SK-N-MC (cell line): ENCODE results near the gene FBH1.

Source experiments
- DNase-seq: peaks from one replicate; pipeline ENCODE4 v3.0.0-alpha.2; 2011; ENCODE audit warnings: low read depth, low spot score
- H3K27ac ChIP-seq: fragments of 200-600 bp; sonication (generic); 2 replicates; pipeline ENCODE4 v1.5.1; 2016; ENCODE audit warnings: mixed run types
- H3K36me3 ChIP-seq: fragments of 200-600 bp; sonication (generic); 2 replicates; pipeline ENCODE4 v1.6.1; 2017; ENCODE audit warnings: antibody characterized with exemption, low read length, mixed read lengths; ENCODE audit not compliant: insufficient read depth
- H3K4me3 ChIP-seq: fragments of 200-600 bp; sonication (generic); 2 replicates; pipeline ENCODE4 v1.5.1; 2016
- H3K9ac ChIP-seq: fragments of 200-600 bp; sonication (generic); 2 replicates; pipeline ENCODE4 v1.8.0; 2017; ENCODE audit warnings: mixed run types, mixed read lengths; ENCODE audit not compliant: insufficient read length
- H3K9me3 ChIP-seq: fragments of 200-600 bp; sonication (generic); 2 replicates; pipeline ENCODE4 v1.6.1; 2017; ENCODE audit warnings: low read depth, mild to moderate bottlenecking, antibody characterized with exemption, low read length, moderate library complexity, mixed read lengths
- EZH2 ChIP-seq: fragments of 200-600 bp; sonication (generic); IDR thresholded peaks from one replicate; pipeline ENCODE4 v1.6.1; 2017; ENCODE audit warnings: antibody characterized with exemption
- FOXP2 ChIP-seq: optimal IDR thresholded peaks from 2 replicates; pipeline ENCODE3; 2011; ENCODE audit warnings: mild to moderate bottlenecking, moderate library complexity; ENCODE audit not compliant: insufficient read depth; ENCODE audit errors: extremely low read length, control extremely low read depth
- POLR2AphosphoS5 ChIP-seq: IDR thresholded peaks from 2 replicates; pipeline ENCODE4 v1.6.1; 2012; ENCODE audit warnings: mild to moderate bottlenecking, low read depth, low read length, borderline replicate concordance

FBH1 gene

GRCh38 chr10:5895804-5896203 is 5.8 kb downstream of the FBH1 start:
- no peaks in the 10 kb centered on the region for H3K9me3 ChIP-seq
- no peak overlapping the region for H3K4me3 ChIP-seq
- no peak overlapping the region for H3K9ac ChIP-seq
- peaks cover 5% of the 10 kb centered on the region; the same call in 1 of the 2 replicates for H3K36me3 ChIP-seq
- DNase-seq: no peak
- TF ChIP-seq POLR2AphosphoS5 (no peak), EZH2 (no peak), FOXP2 (no peak)
- no peak overlapping the region for H3K27ac ChIP-seq

DNA sequence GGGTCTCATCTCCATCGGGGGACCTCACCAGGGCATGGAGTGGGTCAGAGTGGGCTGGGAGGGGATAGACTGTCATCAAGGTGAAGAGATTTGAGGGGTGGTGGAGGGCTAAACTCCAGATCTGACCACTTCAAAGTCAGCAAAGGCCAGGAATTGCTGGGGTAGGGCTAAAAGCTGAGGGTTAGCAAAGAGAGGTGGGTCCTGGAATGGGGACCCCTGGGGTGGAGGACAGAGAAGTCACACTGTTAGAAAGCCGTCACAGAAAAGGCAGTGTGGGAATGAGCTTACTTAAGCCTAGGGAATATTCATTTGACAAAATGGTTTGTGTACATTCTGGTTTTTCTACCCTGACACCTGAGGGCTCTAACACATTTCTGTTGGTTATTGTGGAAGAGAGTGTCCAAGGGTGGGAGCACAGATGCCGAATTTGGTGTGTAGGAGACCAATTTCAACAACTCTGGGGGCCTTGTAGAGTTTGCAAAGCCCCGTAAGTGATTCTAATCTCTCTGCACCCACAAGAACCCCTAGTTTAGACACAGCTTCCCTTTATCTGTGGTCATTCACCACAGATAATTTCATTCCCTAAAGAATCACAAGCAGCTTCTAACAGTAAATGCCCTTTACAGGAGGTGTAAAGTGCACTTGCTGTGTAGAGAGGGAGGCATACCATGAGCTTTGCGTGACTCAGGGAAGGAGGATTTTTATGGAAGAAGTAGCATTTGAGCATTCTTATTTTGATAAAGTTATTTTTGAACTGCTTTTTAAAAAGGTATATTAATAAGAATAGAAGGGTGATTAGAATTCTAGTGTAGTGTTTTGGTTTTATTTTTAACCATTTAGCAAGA is 6.4 kb downstream of the FBH1 start:
- Histone ChIP-seq H3K36me3 (peaks cover 5% of the 10 kb centered on the region; the same call in 1 of the 2 replicates), H3K4me3 (no peak overlapping the region), H3K27ac (no peak overlapping the region), H3K9ac (no peak overlapping the region), H3K9me3 (no peaks in the 10 kb centered on the region)
- TF ChIP-seq POLR2AphosphoS5 (no peak), EZH2 (no peak), FOXP2 (no peak)
- DNase-seq: no peak

- no peak overlapping the region for H3K4me3 ChIP-seq
Observed at GRCh38 chr10:5897053-5897340, 7.0 kb downstream of the FBH1 start.

DNA sequence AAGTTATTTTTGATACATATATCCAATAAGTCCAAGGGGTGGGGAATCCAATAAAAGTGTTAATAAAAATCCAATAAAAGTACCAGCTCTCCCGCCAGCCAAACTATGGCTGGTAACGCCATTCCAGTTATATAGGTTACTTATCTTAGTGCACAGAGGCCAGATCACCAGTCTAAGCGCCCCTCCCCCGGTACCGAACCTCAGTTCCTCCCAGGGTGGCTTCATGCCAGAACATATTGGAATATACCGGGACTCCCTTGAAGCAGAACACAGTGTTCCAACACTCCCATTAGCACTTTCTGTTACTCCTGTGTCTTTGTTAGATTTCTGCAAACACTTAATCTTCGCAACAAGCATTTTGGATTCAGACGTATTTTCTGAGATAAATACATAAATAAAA is 7.5 kb downstream of the FBH1 start:
- H3K9ac ChIP-seq: no peak overlapping the region

More at GRCh38 chr10:5897053-5897340, 7.0 kb downstream of the FBH1 start:
- no peak for DNase-seq
- Histone ChIP-seq H3K36me3 (peaks cover 5% of the 10 kb centered on the region; the same call in 1 of the 2 replicates), H3K27ac (no peak overlapping the region), H3K9me3 (no peaks in the 10 kb centered on the region), H3K9ac (no peak overlapping the region)
- TF ChIP-seq POLR2AphosphoS5 (no peak), FOXP2 (no peak), EZH2 (no peak)

DNA sequence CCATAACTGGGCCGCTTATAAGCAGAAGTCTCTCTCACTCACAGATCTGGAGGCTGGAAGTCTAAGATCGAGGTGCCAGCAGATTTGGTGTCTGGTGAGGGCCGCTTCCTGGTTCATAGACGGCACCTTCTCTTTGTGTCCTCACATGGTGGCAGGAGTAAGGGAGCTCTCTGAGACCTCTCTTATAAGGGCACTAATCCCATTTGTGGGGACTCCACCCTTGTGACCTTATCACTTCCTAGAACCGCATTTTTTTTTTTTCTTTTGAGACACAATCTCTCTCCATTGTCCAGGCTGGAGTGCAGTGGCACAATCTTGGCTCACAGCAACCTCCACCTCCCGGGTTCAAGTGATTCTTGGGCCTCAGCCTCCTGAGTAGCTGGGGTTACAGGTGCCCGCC is 8.1 kb downstream of the FBH1 start:
- no peak for TF ChIP-seq POLR2AphosphoS5
- no peak for TF ChIP-seq EZH2
- TF ChIP-seq FOXP2: no peak
- Histone ChIP-seq H3K36me3 (peaks cover 5% of the 10 kb centered on the region; the same call in 1 of the 2 replicates), H3K4me3 (no peak overlapping the region), H3K9me3 (no peaks in the 10 kb centered on the region), H3K27ac (no peak overlapping the region), H3K9ac (no peak overlapping the region)
- DNase-seq: no peak

More for the DNA sequence above, 7.5 kb downstream of the FBH1 start:
- H3K36me3 ChIP-seq: peaks cover 5% of the 10 kb centered on the region; the same call in 1 of the 2 replicates
- TF ChIP-seq EZH2: no peak
- TF ChIP-seq FOXP2: no peak
- no peak for TF ChIP-seq POLR2AphosphoS5
- no peak overlapping the region for H3K27ac ChIP-seq
- H3K9me3 ChIP-seq: no peaks in the 10 kb centered on the region
- no peak overlapping the region for H3K4me3 ChIP-seq
- DNase-seq: no peak

DNA sequence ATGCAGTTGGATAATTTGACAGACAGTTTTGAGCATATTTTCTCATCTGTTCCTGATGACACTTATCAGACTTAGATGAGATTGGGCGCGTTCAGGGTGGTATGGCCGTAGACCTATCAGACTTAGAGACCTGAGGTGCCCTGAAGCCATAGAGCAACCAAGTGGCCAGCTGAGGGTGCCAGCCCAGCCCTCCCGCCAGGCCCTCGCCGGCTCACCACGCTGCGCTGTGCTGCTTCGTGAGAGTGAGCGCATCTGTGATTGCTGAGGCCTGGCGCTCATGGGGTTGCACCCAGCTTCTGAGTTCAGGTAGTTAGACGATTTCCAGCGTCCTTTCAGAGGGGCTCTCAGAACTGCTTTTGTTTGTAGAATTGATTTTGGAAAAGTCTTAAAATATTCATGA is 10.2 kb downstream of the FBH1 start:
- no peak overlapping the region for H3K27ac ChIP-seq
- H3K4me3 ChIP-seq: no peak overlapping the region
- no peak for DNase-seq
- no peak for TF ChIP-seq FOXP2
- no peak for TF ChIP-seq POLR2AphosphoS5
- TF ChIP-seq EZH2: no peak
- no peak overlapping the region for H3K9ac ChIP-seq
- H3K36me3 ChIP-seq: peaks cover 5% of the 10 kb centered on the region; the same call in 1 of the 2 replicates
- H3K9me3 ChIP-seq: no peaks in the 10 kb centered on the region

DNA sequence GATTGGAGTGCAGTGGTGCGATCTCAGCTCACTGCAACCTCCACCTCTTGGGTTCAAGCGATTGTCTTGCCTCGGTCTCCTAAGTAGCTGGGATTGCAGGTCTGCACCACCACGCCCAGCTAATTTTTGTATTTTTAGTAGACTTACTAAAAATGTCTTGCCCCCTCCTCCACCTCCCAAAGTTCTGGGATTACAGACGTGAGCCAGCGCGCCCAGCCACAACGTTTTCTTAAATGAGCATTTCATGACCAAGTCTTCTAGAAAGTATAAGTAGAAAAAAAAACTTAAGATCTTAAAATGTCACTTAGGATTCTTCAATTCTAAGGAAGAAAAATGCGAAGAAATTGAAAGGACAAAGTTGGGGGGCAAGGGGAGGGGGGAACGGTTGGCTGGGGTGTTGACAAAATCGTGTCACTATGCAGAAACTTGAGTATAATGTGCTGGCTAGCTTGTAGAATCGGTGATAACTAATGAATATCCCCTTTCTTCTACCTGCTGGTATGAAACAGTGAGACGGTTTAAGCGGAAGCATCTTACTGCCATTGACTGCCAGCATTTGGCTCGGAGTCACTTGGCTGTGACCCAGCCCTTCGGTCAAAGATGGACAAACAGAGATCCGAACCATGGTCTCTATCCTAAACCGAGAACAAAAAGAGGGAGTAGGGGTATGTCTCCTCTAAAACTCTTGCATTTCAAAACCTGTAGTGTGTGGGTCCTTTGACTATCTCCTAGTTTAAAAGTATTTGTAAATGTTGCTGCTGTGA is 12.7 kb downstream of the FBH1 start:
- no peak overlapping the region for H3K4me3 ChIP-seq

GRCh38 chr10:5903563-5903962 is 13.5 kb downstream of the FBH1 start:
- no peak overlapping the region for H3K4me3 ChIP-seq
- TF ChIP-seq POLR2AphosphoS5 (no peak), EZH2 (no peak), FOXP2 (no peak)
- no peaks in the 10 kb centered on the region for H3K9me3 ChIP-seq
- no peak overlapping the region for H3K9ac ChIP-seq
- DNase-seq: no peak
- no peaks in the 10 kb centered on the region; the same call in 1 of the 2 replicates for H3K36me3 ChIP-seq
- H3K27ac ChIP-seq: no peak overlapping the region

More for the DNA sequence above, 12.7 kb downstream of the FBH1 start:
- H3K27ac ChIP-seq: no peak overlapping the region
- H3K9ac ChIP-seq: no peak overlapping the region
- TF ChIP-seq FOXP2: no peak
- no peak for TF ChIP-seq EZH2
- TF ChIP-seq POLR2AphosphoS5: no peak
- H3K9me3 ChIP-seq: no peaks in the 10 kb centered on the region
- H3K36me3 ChIP-seq: no peaks in the 10 kb centered on the region; the same call in 1 of the 2 replicates
- no peak for DNase-seq
